ENCODE measurements around the gene KIR3DL2.
"Not testable (repeated sequence)": the region's sequence is repeated elsewhere in the genome, so short reads cannot be mapped to it uniquely, and the experiment has no call there.

KIR3DL2 gene

GRCh38 chr19:54850061-54850640, at the start of gene KIR3DL2:
TSS of gene KIR3DL2 (plus strand) at chr19:54850443. CDS start at chr19:54850476, 33 bp downstream.
- not testable (repeated sequence) for FAIRE-seq

DNA sequence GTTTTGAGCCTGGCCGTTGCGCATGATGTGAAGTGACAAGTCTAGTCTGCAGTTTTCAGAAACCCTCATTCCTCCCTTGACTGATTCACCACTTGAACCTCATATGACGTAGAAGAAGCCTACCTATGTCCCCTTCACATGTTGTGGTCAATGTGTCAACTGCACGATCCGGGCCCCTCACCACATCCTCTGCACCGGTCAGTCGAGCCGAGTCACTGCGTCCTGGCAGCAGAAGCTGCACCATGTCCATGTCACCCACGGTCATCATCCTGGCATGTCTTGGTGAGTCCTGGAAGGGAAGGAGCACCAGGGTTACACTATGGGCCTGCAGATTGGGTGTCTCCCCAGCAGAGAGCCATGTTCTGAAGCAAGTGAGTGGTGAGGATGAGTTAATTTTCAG, 46.8 kb upstream of the KIR3DL2 start, which contains the start of gene KIR2DL4:
Gene KIR2DL4, plus strand, starts transcription at position 201 of the 400 bp plus-strand sequence. Its CDS starts 42 bp downstream, at position 243.
- FAIRE-seq = no peak

GRCh38 chr19:54804101-54804500, 46.1 kb upstream of the KIR3DL2 start:
- FAIRE-seq = no peak

DNA sequence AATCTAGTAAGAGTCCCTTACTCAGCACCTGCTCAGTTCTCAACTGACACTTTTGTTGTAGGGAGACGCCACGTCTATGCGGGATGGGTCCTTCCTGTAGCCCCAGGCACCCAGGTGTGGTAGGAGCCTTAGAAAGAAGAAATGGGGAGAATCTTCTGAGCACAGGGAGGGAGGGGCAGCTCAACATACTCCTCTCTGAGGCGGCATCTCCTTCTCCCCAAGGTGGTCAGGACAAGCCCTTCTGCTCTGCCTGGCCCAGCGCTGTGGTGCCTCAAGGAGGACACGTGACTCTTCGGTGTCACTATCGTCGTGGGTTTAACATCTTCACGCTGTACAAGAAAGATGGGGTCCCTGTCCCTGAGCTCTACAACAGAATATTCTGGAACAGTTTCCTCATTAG, 45.7 kb upstream of the KIR3DL2 start:
- no peak for FAIRE-seq

DNA sequence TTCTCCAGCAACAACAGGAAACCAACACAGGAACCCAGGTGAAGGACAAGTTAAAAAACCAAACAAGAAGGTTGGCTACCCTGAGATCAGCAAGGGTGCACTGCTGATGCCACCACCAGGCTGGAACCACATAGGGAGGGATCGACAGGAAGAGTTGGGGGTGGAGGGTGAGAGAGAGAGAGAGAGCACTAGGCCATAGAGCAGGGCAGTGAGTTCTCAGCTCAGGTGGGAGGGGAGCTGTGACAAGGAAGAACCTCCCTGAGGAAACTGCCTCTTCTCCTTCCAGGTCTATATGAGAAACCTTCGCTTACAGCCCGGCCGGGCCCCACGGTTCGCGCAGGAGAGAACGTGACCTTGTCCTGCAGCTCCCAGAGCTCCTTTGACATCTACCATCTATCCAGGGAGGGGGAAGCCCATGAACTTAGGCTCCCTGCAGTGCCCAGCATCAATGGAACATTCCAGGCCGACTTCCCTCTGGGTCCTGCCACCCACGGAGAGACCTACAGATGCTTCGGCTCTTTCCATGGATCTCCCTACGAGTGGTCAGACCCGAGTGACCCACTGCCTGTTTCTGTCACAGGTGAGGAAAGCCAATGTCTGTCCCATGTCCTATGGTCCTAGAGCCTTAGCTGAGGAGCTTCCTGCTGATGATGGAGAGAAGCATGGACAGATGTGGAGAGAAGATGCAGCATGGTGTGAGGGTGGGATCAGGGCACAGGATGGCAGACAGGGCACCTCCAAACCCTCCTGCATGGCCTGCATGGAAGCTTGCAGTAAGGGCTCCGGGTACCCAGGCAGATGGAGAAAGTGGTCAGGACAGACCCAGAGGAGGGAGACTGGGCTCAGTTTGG, 44.4 kb upstream of the KIR3DL2 start:
- FAIRE-seq = no peak

- no peak for FAIRE-seq
Measured at GRCh38 chr19:54806516-54806838, 43.8 kb upstream of the KIR3DL2 start.

- not testable (repeated sequence) for FAIRE-seq
Measured at GRCh38 chr19:54814571-54814970, 35.7 kb upstream of the KIR3DL2 start.

DNA sequence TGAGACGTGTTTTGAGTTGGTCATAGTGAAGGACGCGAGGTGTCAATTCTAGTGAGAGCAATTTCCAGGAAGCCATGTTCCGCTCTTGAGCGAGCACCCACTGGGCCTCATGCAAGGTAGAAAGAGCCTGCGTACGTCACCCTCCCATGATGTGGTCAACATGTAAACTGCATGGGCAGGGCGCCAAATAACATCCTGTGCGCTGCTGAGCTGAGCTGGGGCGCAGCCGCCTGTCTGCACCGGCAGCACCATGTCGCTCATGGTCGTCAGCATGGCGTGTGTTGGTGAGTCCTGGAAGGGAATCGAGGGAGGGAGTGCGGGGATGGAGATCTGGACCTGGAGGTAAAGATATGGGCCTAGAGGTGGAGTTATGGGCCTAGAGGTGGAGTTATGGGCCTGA, 34.0 kb upstream of the KIR3DL2 start, which contains the start of gene KIR3DL1:
Gene KIR3DL1, plus strand, starts transcription at position 218 of the 400 bp plus-strand sequence.
- FAIRE-seq = not testable (repeated sequence)

DNA sequence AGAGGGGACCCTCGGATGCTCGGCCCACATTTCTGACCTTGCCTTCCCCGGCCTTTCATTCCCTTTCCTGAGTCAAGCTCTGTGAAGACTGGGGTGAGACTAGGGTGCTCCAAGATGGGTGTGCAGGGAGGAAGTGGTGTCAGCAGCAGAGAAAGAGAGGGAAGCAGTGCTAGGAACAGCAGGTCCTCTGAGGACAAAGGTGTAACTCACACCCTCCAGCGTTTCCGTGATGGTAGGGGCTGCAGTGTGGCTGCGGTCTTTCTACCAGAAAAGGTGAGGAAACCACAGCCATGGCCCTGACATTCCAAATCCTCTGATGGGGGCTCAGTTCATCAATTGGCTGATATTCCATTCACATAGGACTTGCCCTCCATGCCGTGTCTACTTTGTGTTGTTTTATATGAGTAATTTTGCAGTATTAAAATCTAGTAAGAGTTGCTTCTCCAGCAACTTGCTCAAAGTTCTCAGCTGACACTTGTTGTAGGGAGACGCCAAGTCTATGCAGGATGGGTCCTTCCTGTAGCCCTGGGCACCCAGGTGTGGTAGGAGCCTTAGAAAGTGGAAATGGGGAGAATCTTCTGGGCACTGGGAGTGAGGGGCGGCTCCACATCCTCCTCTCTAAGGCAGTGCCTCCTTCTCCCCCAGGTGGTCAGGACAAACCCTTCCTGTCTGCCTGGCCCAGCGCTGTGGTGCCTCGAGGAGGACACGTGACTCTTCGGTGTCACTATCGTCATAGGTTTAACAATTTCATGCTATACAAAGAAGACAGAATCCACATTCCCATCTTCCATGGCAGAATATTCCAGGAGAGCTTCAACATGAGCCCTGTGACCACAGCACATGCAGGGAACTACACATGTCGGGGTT, 32.3 kb upstream of the KIR3DL2 start:
- FAIRE-seq = no peak

GRCh38 chr19:54824416-54824815, 25.8 kb upstream of the KIR3DL2 start:
- not testable (repeated sequence) for FAIRE-seq

DNA sequence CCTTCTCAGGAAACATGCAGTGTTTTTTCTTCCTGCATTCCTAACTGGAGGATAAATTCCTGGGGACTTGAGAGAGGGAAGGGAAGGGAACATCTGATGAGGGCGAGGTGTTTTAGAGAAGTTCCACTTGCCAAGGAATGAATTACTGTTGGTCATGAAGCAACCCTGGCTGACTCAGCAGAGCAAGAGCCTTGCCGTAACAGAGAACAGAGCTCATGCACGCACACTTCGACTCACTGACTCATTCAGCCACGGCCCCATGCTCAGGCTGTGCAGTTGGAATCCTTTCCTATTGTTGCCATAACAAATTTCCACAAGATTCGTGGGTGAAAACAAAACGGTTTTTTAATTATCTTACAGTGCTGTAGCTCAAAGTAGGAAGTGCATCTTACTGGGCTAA, 24.9 kb upstream of the KIR3DL2 start:
- not testable (repeated sequence) for FAIRE-seq

DNA sequence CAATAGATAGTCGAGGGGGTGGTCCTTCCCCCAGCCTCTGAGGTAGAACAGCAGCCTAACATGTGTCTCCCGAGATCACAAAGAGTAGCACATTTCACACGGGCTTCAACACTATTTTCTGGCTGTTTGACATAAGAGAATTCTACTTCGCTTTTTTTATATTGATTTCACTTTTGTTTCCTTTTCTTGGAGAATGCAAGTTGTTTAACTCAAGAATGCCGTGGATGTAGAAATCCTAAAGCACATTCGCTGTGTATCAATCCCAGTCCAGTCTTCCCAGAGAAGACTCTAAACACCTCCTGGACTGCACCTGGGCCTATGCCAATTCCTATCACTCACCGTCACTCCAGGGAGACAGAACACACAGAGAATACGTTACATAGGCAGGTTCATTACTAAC, 22.2 kb upstream of the KIR3DL2 start:
- FAIRE-seq = not testable (repeated sequence)

DNA sequence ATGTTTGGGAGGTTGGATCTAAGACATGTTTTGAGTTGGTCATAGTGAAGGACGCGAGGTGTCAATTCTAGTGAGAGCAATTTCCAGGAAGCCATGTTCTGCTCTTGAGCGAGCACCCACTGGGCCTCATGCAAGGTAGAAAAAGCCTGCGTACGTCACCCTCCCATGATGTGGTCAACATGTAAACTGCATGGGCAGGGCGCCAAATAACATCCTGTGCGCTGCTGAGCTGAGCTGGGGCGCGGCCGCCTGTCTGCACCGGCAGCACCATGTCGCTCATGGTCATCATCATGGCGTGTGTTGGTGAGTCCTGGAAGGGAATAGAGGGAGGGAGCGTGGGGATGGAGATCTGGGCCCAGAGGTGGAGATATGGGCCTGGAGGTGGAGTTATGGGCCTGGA, 17.7 kb upstream of the KIR3DL2 start, which contains the start of gene KIR2DS4:
Gene KIR2DS4, plus strand, starts transcription at position 181 of the 400 bp plus-strand sequence.
- not testable (repeated sequence) for FAIRE-seq

DNA sequence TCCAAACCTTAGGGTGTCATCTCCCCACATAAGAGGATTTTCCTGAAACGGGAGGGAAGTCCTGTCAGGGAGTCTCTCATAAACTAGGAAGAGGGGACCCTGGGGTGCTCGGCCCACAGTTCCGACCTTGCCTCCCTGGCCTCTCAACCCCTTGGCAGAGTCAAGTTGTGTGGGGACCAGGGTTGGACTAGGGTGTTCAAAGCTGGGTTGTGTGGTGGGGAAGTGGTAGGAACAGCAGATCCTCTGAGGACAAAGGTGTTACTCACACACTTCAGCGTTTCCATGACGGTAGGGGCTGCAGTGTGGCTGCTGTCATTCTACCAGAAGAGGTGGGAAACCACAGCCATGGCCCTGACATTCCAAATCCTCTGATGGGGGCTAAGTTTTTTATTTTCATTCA, 15.1 kb upstream of the KIR3DL2 start:
- FAIRE-seq = not testable (repeated sequence)

DNA sequence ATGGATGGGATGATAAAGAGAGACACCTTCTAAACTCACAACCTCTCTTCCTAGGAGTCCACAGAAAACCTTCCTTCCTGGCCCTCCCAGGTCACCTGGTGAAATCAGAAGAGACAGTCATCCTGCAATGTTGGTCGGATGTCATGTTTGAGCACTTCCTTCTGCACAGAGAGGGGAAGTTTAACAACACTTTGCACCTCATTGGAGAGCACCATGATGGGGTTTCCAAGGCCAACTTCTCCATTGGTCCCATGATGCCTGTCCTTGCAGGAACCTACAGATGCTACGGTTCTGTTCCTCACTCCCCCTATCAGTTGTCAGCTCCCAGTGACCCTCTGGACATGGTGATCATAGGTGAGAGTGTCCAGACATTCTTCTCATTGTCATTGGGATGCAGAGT, 12.7 kb upstream of the KIR3DL2 start:
- not testable (repeated sequence) for FAIRE-seq

GRCh38 chr19:54843171-54843570, 7.1 kb upstream of the KIR3DL2 start:
- FAIRE-seq = not testable (repeated sequence)

DNA sequence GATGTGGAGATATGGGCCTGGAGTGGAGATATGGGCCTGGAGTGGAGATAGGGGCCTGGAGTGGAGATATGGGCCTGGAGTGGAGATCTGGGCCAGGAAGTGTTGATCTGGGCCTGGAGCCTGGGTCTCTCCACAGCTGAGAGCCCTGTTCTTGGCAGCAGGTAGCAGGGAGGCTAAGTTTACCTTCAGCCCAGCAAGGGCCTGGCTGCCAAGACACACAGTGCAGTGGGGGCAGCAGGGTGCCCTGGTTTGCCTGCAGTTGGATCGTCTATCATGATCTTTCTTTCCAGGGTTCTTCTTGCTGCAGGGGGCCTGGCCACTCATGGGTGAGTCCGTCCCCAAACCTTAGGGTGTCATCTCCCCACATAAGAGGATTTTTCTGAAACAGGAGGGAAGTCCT, 687 bp downstream of the KIR3DL2 start:
- FAIRE-seq = no peak

DNA sequence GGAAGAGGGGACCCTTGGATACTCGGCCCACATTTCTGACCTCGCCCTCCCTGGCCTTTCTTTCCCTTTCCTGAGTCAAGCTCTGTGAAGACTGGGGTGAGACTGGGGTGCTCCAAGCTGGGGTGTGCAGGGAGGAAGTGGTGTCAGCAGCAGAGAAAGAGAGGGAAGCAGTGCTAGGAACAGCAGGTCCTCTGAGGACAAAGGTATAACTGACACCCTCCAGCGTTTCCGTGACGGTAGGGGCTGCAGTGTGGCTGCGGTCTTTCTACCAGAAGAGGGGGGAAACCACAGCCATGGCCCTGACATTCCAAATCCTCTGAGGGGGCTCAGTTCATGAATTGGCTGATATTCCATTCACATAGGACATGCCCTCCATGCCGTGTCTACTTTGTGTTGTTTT, 1.1 kb downstream of the KIR3DL2 start:
- FAIRE-seq = no peak

DNA sequence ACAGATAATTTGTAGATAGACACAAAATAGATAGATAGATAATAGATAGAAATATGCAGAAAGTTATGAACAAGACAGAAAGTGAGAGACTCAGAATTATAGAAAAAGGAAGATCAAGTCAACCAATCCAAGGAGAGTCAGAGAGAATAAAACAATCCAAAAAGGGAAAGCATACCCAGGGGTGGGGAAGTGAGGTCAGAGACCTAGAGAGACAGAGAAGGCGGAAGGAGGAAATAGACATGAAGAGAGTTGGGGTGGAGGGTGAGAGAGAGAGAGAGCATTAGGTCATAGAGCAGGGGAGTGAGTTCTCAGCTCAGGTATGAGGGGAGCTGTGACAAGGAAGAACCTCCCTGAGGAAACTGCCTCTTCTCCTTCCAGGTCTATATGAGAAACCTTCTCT, 5.0 kb downstream of the KIR3DL2 start:
- FAIRE-seq = not testable (repeated sequence)

- not testable (repeated sequence) for FAIRE-seq
Measured at GRCh38 chr19:54858476-54858875, 8.2 kb downstream of the KIR3DL2 start.

GRCh38 chr19:54859421-54859820, 9.2 kb downstream of the KIR3DL2 start:
- FAIRE-seq = not testable (repeated sequence)

- not testable (repeated sequence) for FAIRE-seq
Measured at GRCh38 chr19:54863459-54863858, 13.2 kb downstream of the KIR3DL2 start.

GRCh38 chr19:54871696-54872095, 21.5 kb downstream of the KIR3DL2 start:
- FAIRE-seq = no peak

Measured in islet of Langerhans (tissue), 1 donor.